GM21529 (cell line): ENCODE results near the gene FCGR3A.

Experiments
- ATAC-seq: cut with Tn5 transposase; IDR thresholded peaks from one replicate; pipeline ENCODE4 v1.9.1; 2021; ENCODE audit not compliant: unreplicated experiment

The FCGR3A gene

DNA sequence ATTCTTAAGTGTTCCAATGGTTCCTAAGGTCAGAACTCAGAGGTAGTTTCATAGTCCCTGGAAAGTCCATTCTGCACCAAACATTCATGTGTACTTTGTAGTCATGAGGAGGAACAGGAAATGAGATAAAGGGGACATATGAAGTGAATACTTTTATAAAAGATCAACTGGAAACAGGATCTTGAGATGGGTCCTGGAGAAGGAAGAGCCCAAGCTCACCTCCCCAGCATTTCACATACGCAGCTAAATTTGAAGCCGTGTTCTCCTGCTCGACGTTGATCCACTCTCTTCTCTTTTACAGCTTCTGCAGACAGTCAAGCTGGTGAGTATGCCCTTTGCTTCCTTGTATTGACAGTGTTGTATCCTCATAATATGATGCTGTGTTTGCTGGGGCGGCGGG is 43.9 kb downstream of the FCGR3A start:
- ATAC-seq: no peak

DNA sequence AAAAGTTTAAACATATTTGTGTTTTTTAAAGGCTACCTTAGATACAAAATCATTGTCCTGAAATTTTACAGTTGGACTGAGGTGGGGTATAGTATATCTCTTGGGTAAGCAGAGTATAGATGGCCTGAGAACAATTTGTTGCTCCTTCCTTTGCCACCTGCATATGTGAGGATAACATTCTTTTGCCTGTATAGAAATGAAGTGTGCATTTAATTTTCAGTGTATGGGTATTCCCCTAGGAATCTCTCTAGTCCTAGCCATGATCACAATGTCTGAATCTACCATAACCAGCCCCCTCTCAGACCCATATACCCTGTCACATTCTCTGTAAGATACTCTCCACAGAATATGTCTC is 46.2 kb downstream of the FCGR3A start:
- ATAC-seq: no peak

DNA sequence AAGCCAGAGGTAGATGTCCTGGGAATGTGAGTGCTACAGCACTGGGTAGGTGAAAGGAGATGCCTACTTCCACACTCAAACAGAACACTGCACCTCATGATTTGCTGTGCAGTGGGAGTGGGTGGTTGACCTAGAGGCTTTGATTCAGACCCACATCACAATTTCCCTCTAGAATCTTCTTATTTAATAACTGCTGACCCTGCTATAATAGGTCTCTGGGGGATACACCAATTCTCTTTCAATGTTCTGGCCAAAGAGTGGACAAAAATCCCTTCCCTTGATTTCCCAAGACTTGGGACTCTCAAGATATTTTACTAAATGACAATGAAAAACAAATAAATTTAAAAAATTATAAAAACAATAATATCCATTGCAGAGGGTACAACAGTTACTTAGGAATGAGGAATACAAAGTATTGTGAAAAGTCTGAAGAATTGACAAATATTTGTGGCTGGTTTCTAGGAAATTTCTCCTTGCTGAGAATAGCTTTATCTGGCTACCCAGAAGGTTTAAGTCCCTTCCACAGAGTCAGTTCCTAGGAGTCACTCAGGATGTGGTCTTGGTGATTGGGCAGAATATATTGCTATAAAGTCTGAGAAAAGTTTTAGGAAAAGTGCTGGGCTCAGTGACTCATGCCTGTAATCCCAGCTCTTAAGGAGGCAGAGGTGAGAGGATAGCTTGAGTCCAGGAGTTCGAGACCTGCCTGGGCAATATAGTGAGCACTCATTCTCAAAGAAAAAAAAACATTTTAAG is 46.8 kb downstream of the FCGR3A start:
- ATAC-seq: no peak

GRCh38 chr1:161502181-161502580 is 47.4 kb downstream of the FCGR3A start:
- ATAC-seq: no peak

DNA sequence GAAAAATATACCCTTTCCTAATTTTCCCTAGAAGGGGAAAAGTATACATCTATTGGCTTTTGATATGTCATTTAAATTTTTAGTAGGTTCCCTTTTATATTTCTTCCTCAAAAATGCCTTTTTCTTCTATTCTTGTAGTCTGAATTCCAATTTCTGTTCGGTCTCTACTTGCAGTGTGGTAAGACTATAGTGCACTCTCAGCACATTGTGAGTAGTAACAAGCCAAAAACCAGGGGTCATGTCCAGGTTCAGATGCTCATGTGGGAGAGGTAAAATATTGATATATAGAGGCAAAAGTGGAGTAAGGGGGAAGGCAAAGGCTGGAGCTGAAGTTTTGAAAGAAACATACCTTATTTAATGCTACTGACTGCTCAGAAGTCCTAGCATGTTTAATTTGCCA is 48.4 kb downstream of the FCGR3A start:
- ATAC-seq: no peak

GRCh38 chr1:161499099-161500039 is 50.2 kb downstream of the FCGR3A start:
- no peak for ATAC-seq

DNA sequence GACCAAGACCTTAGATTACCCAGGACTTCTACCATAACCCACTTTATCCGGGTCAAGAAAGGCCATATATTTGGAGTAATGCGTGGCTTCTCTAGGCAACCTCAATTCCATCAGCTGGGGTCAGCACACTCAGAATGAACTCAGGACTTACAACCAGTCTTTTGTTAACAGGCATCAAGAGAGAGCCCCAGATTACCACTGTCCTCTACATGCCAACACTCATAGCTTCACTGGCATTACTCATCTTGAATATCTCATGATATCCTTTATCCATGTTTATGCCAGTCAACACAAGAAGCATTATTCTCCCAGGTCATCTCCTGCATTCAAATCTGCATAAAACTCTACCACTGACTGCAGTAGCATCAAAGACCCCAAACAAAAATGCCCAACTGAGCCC is 51.0 kb downstream of the FCGR3A start:
- no peak for ATAC-seq

GRCh38 chr1:161497961-161498360 is 51.7 kb downstream of the FCGR3A start:
- ATAC-seq: no peak

- ATAC-seq: no peak
Observed at GRCh38 chr1:161495490-161495889, 54.1 kb downstream of the FCGR3A start.

DNA sequence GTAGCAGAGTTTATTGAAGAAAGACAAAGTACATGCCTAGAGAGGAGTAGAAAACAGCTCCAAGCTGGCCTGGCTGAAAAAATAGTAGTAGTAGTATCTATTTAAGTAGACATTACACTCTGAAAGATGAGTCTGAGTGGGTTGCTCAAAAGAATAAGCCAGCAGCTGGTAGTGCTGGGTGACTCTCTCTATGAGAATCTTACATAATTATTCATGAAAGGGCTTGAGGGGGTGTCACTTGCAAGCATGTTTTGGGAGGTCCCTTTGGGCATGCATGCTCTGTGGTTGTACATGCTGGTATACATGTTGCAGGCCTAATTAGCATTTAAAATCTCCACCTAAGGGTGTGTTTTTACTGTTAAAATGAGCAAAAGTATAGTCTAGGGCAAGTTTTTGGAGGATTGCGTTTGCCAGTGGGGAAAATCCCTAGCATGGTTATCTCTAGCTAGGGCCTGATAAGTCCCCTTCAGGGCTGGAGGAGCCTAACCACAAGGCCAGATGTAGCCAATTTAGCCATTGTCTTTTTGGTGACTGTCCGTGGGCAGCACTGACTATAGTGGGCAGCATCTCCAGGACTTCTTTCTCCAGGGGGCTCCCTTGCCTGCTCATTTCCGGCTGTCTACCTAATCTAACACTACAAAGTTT is 55.4 kb downstream of the FCGR3A start:
- peak; percentile 61 for ATAC-seq

- ATAC-seq: no peak
Observed at GRCh38 chr1:161492827-161493226, 56.8 kb downstream of the FCGR3A start.
